GM23338 (cell line): ENCODE data around the gene BARX1. TPM values are rescaled to one million over a fixed set of nuclear protein-coding genes. Genes with fewer than 3 reads are reported as not detected.

Experiments used
- ATAC-seq: fragments of 200-7000 bp; cut with Tn5 transposase; 3 replicates; pipeline ENCODE4 v1.9.1; 2020
- DNase-seq: peaks from one replicate; pipeline ENCODE4 v3.0.0-alpha.2; 2015; ENCODE audit warnings: low spot score
- H2AFZ ChIP-seq: fragments of 200-600 bp; sonication (generic); 2 replicates; pipeline ENCODE4 v1.8.0; 2016; ENCODE audit warnings: antibody characterized with exemption, mild to moderate bottlenecking, moderate library complexity
- H3F3A ChIP-seq: fragments of 200-600 bp; sonication (generic); replicated peaks from 2 replicates; pipeline ENCODE4 v1.8.0; 2017; ENCODE audit warnings: antibody characterized with exemption, mixed run types, low read depth
- H3K27ac ChIP-seq: fragments of 200-600 bp; sonication (generic); 2 replicates; pipeline ENCODE4 v1.6.1; 2016; ENCODE audit warnings: low read depth
- H3K27me3 ChIP-seq: fragments of 200-600 bp; sonication (generic); 2 replicates; pipeline ENCODE4 v1.8.0; 2016; ENCODE audit warnings: mild to moderate bottlenecking, mixed run types, moderate library complexity; ENCODE audit not compliant: insufficient read depth
- H3K36me3 ChIP-seq: fragments of 200-600 bp; sonication (generic); 2 replicates; pipeline ENCODE4 v1.8.0; 2016; ENCODE audit warnings: mild to moderate bottlenecking; ENCODE audit not compliant: insufficient read depth
- H3K4me1 ChIP-seq: fragments of 200-600 bp; sonication (generic); 2 replicates; pipeline ENCODE4 v1.8.0; 2016; ENCODE audit warnings: mild to moderate bottlenecking, moderate library complexity; ENCODE audit not compliant: insufficient read depth
- H3K4me2 ChIP-seq: fragments of 200-600 bp; sonication (generic); 2 replicates; pipeline ENCODE4 v1.7.1; 2017; ENCODE audit warnings: mixed run types
- H3K4me3 ChIP-seq: fragments of 200-600 bp; sonication (generic); 2 replicates; pipeline ENCODE4 v1.6.1; 2016; ENCODE audit warnings: mixed run types
- H3K79me2 ChIP-seq: fragments of 200-600 bp; sonication (generic); replicated peaks from 2 replicates; pipeline ENCODE4 v1.8.0; 2017; ENCODE audit warnings: mild to moderate bottlenecking; ENCODE audit not compliant: insufficient read depth
- H3K9me2 ChIP-seq: fragments of 200-600 bp; sonication (generic); 2 replicates; pipeline ENCODE4 v1.8.0; 2017; ENCODE audit not compliant: insufficient read depth
- H4K20me1 ChIP-seq: fragments of 200-600 bp; sonication (generic); replicated peaks from 2 replicates; pipeline ENCODE4 v1.8.0; 2017; ENCODE audit warnings: mild to moderate bottlenecking; ENCODE audit not compliant: insufficient read depth
- H3K27ac Mint-ChIP-seq: 2 replicates; pipeline ENCODE4 v1.8.0; 2020; ENCODE audit warnings: inconsistent platforms, mild to moderate bottlenecking, moderate library complexity, mixed read lengths
- H3K27me3 Mint-ChIP-seq: 3 replicates; pipeline ENCODE4 v1.8.0; 2022; ENCODE audit warnings: low read depth, mild to moderate bottlenecking, moderate library complexity, mixed read lengths, inconsistent platforms; ENCODE audit not compliant: insufficient read depth, poor library complexity
- H3K36me3 Mint-ChIP-seq: 3 replicates; pipeline ENCODE4 v1.8.0; 2021; ENCODE audit warnings: low read depth, mild to moderate bottlenecking, inconsistent platforms, moderate library complexity, mixed read lengths
- H3K4me1 Mint-ChIP-seq: 3 replicates; pipeline ENCODE4 v1.8.0; 2020; ENCODE audit warnings: mild to moderate bottlenecking, inconsistent platforms, mixed read lengths
- H3K4me3 Mint-ChIP-seq: 3 replicates; pipeline ENCODE4 v1.8.0; 2021; ENCODE audit warnings: moderate library complexity, mild to moderate bottlenecking, inconsistent platforms, mixed read lengths
- H3K9me3 Mint-ChIP-seq: 3 replicates; pipeline ENCODE4 v1.8.0; 2020; ENCODE audit warnings: moderate library complexity, mild to moderate bottlenecking, inconsistent platforms, mixed read lengths
- CREB1 ChIP-seq: fragments of 250-450 bp; sonication (Bioruptor Pico); IDR thresholded peaks from 2 replicates; pipeline ENCODE4 v1.5.0; 2020; ENCODE audit warnings: low read depth, mild to moderate bottlenecking, moderate library complexity
- EZH2 ChIP-seq: fragments of 200-600 bp; sonication (generic); IDR thresholded peaks from one replicate; pipeline ENCODE4 v1.8.0; 2017; ENCODE audit warnings: antibody characterized with exemption, mild to moderate bottlenecking, low read depth; ENCODE audit not compliant: unreplicated experiment
- EZH2phosphoT487 ChIP-seq: fragments of 200-600 bp; sonication (generic); IDR thresholded peaks from one replicate; pipeline ENCODE4 v1.8.1; 2018; ENCODE audit warnings: antibody characterized with exemption; ENCODE audit not compliant: unreplicated experiment
- JUNB ChIP-seq: IDR thresholded peaks from one replicate; pipeline ENCODE4 v1.6.1; 2016; ENCODE audit warnings: antibody characterized with exemption; ENCODE audit not compliant: unreplicated experiment
- POLR2AphosphoS5 ChIP-seq: IDR thresholded peaks from 2 replicates; pipeline ENCODE4 v1.6.1; 2016; ENCODE audit warnings: antibody characterized with exemption, low read depth
- REST ChIP-seq: IDR thresholded peaks from one replicate; pipeline ENCODE4 v1.6.1; 2018; ENCODE audit warnings: antibody characterized with exemption; ENCODE audit not compliant: unreplicated experiment
- ZNF331 ChIP-seq: fragments of 250-450 bp; sonication (Bioruptor Pico); IDR thresholded peaks from 2 replicates; pipeline ENCODE4 v1.5.0; 2020; ENCODE audit warnings: low read depth, mild to moderate bottlenecking, moderate library complexity
- ZNF462 ChIP-seq: fragments of 250-450 bp; sonication (Bioruptor Pico); IDR thresholded peaks from 2 replicates; pipeline ENCODE4 v1.5.0; 2020; ENCODE audit warnings: mild to moderate bottlenecking, moderate library complexity
- polyA plus RNA-seq: library from polyadenylated mRNA; unstranded; fragments of >200 nt; fragmentation: Nextera tagmentation; extraction: Ambion mirVana; gene quantifications from 2 replicates; pipeline ENCODE4 v1.2.1, GENCODE V29; 2016
- total RNA-seq: library from RNA; depleted of rRNA; stranded (reverse); fragments of >200 nt; shearing (Covaris generic); gene quantifications from 2 replicates; pipeline ENCODE4 v1.2.3, GENCODE V29; 2014

BARX1 gene
- total and polyA plus RNA-seq, 2 experiments from 2014 or later, result 0.87 to 1.6 TPM

- H3K4me1 ChIP-seq, result no peaks in the 10 kb centered on the region
- no peaks in the 10 kb centered on the region for H3K27me3 ChIP-seq
- Mint-ChIP-seq H3K27ac (no peak overlapping the region), H3K4me1 (0 out of 3 replicates have a peak, but pooled peaks cover 6% of the 10 kb centered on the region), H3K4me3 (no peak overlapping the region), H3K27me3 (no peaks in the 10 kb centered on the region), H3K36me3 (no peaks in the 10 kb centered on the region; the same call in 2 of the 3 replicates), H3K9me3 (peaks cover 18% of the 10 kb centered on the region)
- TF ChIP-seq EZH2phosphoT487 (no peak), REST (no peak)
- no peaks in the 10 kb centered on the region for H3K36me3 ChIP-seq
- ATAC-seq, result no peak
- H3K27ac ChIP-seq, result no peak overlapping the region
- no peaks in the 10 kb centered on the region for H3F3A ChIP-seq
- no peaks in the 10 kb centered on the region for H4K20me1 ChIP-seq
- no peaks in the 10 kb centered on the region for H3K9me2 ChIP-seq
- DNase-seq, result no peak
- no peaks in the 10 kb centered on the region for H3K79me2 ChIP-seq
- H3K4me2 ChIP-seq, result no peak overlapping the region
- no peak overlapping the region for H3K4me3 ChIP-seq
- no peak overlapping the region for H2AFZ ChIP-seq
These were observed 35.3 kb upstream of the BARX1 start for GRCh38 chr9:93990448-93990847.

- Histone ChIP-seq H3K27me3 (no peaks in the 10 kb centered on the region), H3K27ac (no peak overlapping the region), H3K79me2 (no peaks in the 10 kb centered on the region), H3K9me2 (no peaks in the 10 kb centered on the region), H3K4me3 (no peak overlapping the region), H2AFZ (no peak overlapping the region), H3K4me1 (peaks cover 5% of the 10 kb centered on the region), H3F3A (no peaks in the 10 kb centered on the region), H3K36me3 (no peaks in the 10 kb centered on the region), H4K20me1 (no peaks in the 10 kb centered on the region), H3K4me2 (no peak overlapping the region)
- TF ChIP-seq REST, result no peak
- TF ChIP-seq EZH2, result no peak
- no peak for TF ChIP-seq POLR2AphosphoS5
- TF ChIP-seq ZNF462, result no peak
- no peak for TF ChIP-seq ZNF331
- no peak for TF ChIP-seq JUNB
- TF ChIP-seq CREB1 (CRISPR knock-in tag), result no peak
- H3K27me3 Mint-ChIP-seq, result no peaks in the 10 kb centered on the region
- no peaks in the 10 kb centered on the region; the same call in 2 of the 3 replicates for H3K36me3 Mint-ChIP-seq
- H3K27ac Mint-ChIP-seq, result no peak overlapping the region
- DNase-seq (no peak), ATAC-seq (no peak)
- H3K4me3 Mint-ChIP-seq, result no peak overlapping the region
- H3K9me3 Mint-ChIP-seq, result peaks cover 18% of the 10 kb centered on the region
- peaks cover 8% of the 10 kb centered on the region for H3K4me1 Mint-ChIP-seq
These were observed 32.9 kb upstream of the BARX1 start for GRCh38 chr9:93988056-93988455.
